Kidney capillary endothelial cell (primary cell): ENCODE results near the gene KSR2.
A peak's percentile ranks its signal among the peaks of the same experiment; 100 is the strongest.
"Not testable (repeated sequence)": the region's sequence is repeated elsewhere in the genome, so short reads cannot be mapped to it uniquely, and the experiment has no call there.

Experiments
- DNase-seq: peaks from one replicate; pipeline ENCODE4 v3.0.0-alpha.2; 2018; ENCODE audit warnings: low spot score

Gene KSR2

DNA sequence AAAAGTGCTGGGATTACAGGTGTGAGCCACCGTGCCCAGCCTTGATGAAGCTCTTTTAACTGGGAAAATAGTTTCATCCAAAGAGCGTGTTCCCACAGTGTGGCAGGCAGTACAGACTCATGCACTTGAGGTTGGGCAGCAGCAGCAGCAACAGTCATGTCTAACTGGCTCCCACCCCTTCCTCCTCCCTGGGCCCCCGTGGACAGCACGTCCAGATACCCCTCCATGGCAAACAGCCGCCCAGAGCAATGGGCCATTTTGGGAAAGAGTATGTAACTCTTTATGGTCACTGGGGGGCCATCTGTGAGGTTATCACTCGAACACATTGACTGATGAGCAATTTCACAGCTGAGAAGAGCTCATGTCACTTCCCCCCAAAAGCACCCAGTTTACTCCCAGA is 328.3 kb downstream of the KSR2 start:
- DNase-seq = no peak

DNA sequence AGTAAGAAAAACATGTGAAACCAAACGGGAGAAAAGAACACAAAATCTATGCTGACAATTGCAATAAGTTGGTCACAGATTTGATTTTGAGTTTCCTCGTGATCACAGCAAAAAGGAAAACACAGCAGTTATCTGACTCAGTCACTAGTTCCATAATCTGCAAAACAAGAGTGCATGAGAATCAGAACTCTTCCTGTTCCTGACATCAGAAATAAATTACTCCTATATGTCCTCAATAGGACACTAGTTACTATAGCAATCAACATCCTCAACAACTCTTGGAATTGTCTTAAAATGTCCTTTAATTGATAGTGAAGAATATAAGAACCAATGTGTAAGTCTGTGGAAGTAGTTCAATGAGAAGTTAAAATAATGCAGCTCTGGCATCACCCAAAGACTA is 339.3 kb downstream of the KSR2 start:
- no peak for DNase-seq

DNA sequence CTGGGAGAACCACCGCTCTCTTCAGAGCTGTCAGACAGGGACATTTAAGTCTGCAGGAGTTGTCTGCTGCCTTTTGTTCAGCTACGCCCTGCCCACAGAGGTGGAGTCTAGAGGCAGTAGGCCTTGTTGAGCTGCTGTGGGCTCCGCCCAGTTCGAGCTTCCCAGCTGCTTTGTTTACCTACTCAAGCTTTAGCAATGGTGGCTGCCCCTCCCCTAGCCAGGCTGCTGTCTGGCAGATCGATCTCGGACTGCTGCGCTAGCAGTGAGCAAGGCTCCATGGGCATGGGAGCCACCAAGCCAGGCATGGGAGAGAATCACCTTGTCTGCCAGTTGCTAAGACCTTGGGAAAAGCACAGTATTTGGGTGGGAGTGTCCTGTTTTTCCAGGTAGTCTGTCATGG is 340.1 kb downstream of the KSR2 start:
- not testable (repeated sequence) for DNase-seq

DNA sequence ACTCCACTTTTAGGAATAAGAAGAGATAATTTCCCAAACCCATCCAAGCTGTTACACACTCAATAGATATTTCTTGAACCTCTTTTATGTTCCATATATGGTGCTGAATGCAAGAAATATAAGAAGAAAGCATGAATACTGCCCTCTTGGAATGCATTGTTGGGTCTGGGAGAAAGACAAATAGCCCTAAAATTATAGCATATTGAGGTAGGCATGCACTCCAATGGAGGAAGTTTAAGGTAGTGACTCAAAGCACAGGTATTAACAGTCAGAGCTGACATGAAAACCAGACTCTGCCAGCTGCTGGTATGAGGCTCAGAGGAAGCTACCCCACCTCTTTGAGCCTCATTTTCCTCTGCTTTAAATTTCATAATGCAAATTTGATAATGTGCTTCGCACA is 346.0 kb downstream of the KSR2 start:
- no peak for DNase-seq

DNA sequence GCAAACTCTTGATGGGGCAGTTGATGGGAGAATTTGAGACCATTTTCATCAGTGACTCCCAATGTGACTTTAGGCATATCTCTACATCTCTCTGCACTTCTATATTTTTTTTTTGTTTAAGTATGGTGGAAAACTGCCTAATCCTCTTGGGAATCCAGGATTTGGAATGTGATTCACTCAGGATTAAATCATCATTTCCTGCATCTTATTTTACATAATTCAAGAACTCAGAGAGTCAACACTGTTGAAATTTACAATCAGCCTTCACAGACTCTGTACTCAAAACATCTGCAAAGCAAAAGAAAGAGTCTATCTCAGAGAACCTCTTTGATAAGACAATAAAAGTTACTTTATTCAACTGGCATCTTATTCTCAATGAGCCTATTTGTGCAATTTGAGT is 346.7 kb downstream of the KSR2 start:
- peak; percentile 63 for DNase-seq

DNA sequence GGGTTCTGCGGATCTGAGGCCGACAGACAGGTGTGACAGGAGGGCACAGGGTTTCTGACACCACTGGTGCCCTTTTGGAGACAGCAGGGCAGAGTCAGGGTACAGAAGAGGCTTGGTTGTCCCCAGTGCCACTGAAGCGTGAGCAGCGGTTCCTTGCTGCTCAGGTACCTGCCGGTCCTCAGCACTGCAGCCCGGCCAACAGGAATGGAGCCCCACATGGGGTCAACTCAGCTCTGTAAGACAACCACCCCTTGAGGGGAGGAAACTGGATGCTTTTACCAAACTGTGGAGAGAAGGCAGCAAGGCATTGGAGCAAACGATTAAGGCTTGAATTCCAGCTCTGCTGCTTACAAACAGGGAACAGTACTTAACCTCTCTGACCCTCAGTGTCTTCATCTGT is 361.0 kb downstream of the KSR2 start:
- DNase-seq = no peak

DNA sequence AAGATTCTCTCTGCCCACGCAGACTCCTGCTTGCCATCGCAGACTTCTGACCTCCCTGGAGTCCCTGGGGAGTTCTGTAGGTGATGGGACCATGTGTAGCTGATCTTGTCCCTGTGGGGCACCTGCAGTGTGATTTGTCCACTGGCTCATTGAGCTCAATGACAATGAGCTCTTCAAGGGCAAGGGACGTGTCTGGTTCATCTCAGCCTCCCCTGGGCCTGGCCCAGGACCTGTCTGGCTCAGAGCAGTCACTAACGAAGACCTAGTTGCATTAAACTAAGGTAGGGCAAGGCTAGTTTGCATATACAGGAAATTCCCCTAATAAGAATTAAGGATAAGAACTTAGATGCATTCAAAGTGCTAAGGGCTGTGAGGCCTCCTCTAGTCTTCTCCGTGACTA is 361.8 kb downstream of the KSR2 start:
- DNase-seq = no peak

DNA sequence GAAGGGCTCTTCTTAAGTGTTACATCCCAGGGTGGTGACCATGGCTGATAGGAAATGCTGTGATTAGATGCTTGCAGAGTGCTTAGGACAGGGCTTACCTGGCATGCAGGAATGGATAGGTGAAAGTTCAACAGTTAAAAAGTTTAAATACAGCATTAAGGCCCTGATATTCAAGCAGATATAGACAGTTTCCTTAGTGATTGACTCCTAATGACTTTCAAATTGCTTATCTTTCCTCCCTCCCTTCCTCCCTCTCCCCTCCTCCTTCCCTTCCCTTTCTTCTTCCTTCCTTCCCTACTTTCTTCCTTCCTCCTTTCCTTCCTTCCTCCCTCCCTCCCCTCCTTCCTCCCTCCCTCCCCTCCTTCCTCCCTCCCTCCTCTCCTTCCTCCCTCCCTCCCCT is 362.8 kb downstream of the KSR2 start:
- no peak for DNase-seq

DNA sequence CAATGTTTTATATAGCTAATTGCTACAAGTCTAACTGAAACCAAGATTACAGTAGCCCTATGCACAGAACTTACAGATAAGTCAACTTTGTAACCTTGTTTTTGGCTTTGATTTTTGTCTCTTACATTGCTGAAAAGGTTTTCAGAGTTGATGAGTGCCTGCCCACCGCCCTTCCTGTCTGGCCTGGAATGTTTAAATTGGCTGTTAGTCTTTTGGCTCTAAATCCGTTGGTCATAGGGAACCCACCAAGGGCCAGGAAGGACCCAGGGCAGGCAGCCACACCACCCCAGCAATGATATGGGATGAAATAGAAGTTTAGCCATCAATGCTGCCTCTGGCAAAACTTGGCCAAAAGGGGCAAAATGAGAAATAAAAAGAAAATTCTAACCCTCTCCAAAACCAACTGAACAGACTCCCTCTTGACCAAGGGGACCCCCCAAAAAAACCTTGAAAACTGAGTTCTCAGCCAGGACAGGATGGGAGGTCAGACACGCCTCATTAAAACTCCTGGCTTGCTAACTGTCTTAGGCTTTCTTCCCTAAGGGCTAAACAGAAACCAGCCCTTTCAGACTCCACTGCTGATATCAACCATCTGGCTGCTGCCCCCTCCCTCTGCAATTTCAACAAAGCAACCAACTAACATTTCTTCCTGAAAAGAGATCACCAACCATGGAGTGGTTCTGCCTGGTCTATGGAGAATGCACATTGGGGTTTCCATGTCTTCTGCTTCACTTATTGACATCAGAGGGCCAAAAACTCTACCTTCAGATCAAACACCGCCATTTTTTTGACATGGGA is 365.3 kb downstream of the KSR2 start:
- DNase-seq = no peak

DNA sequence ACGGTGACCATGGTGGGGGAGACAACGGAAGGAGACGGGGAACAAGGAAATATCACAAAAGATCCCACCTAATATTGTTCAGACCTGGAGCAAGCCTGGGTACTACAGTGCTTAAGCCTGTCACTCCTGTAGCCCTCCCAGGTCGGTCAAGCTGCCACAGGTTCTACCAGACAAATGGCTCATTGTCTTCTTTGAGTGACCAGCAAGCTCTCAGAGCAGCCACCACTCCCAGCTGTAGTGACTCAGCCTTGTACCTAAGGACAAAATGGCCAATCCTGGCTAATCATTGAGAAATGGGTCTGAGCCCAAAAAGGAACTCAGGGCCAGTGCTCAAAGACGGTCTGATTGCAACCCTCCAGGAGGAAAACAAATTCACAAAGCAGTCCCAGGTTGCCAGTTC is 368.9 kb downstream of the KSR2 start:
- no peak for DNase-seq

DNA sequence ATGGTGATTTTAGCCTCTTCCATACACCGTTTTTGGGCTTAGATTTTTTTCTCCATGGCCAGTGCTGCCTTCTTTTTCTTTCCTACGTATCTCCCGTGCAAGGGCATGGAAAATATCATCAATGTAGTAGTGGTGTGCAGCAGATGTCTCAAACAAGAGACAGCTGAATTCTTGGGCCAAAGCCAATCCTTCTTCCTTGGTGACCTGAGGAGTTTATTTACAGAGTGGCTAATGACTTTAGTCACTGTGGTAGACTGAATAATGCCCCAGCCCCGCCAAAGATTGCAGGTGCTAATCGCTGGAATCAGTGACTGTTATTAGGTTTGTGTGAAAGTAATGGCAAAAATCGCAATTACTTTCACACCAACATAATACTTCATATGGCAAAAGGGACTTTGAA is 371.8 kb downstream of the KSR2 start:
- DNase-seq = no peak

DNA sequence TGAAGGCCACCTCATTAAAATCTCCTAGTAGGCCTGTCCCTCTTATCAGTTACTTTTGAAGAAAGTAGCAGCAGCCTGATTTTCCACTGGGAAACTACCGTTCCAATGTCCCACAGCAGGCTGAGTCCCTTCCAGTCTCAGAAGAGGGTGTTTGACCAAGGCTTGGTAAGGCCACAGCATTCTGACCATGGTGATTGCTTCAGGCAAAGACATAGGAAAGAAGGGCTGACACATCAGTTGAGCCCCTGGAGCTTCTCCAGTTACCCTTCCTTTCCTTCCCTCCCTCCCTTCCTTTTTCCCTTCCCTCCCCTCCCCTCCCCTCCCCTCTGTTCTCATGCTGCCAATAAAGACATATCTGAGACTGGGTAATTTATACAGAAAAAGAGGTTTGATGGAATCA is 373.0 kb downstream of the KSR2 start:
- no peak for DNase-seq

DNA sequence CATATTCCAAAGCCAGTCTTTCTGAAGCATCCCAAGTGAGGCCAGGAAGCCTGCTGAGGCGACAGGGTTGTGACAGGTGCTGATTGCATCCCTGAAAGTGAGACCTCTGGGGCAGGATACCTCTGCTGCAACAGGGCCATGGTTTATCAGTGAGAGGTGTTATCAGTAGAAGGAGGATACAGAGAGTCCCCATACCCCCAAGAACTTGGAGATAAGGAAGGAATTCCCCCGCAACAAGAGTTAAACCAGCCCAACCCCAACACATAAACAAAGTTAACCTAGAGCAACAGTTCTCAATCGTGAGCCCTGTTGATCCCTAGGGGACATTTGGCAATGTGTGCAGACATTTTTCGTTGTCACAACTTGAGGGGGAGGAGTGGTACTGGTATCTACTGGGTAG is 374.3 kb downstream of the KSR2 start:
- DNase-seq = no peak

DNA sequence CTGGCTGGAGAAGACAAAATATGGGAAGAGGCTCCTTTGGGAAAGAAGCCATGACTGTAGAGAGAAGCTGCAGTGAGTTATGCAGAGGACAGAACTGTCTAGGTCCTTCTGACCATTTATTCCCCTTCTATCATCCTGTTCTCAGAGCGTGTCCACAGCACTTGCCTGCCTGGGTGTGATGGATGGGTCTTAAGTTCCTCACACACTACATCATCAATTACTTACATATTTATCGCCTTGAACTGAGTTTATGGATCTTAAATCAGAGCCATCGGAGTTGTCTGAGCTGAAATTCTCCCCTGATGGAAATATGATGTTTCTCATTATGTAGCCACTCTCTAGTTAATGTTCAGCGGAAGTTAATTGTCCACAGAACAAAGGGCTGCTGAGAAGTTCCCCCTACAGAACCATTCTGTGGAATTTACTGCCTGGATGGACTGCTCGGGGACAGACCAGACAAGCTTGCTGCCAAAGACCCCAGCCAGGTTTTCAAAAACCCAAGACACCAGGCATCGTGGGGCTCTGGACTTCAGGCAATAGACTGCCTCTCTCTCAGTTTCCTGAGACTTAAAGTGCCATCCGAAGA is 374.9 kb downstream of the KSR2 start:
- no peak for DNase-seq

DNA sequence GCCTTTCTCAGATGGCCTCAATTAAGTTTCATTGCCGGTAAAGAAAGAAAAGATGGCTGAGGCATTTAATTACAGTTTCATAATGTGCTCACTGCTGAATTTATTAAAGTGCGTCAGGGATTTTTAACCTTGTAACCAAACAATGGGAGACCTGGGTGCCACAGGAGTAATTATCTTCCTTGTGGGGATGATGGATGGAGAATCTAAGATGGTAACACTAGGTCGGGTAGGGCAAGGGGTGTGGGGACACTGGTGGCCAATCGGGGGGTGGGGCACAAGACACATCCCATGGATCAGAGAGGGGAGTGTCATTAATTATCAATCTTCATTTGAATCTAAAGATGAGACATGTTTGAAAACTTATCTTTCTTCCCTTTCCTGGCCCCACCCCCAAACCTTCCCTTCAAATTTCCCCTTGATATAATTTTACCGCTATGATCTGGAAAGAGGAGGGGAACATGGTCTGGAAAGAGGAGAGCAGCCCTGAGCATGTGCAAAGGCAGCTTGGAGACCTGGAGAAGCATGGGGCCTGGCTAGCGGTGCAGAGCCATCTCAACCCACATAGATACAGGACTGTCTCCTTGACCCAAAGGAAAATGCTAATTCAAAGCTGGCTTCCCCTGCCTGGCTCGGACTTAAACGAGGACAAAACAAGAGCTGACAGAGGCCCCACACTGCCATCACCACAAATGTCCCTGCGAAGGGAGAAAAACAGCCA is 376.0 kb downstream of the KSR2 start:
- DNase-seq = no peak

DNA sequence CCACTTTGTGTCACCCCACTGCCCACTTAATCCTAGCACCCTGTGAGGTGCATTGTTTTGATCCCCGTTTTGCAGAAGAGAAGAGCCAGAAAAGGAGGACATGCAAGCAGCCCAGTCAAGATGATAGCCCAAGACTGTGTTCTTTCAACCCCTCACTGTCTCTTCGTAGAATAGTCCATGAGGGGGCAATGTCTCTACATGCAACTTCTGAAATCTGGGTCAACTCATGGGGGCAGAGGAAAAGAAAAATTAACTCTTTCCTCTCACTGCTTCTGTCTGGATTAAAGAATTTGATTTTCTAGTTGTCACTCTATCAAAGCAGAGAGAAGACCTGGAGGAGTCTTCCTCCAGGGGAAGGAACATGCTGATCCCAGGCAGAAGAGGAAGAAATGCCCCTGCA is 377.8 kb downstream of the KSR2 start:
- no peak for DNase-seq

DNA sequence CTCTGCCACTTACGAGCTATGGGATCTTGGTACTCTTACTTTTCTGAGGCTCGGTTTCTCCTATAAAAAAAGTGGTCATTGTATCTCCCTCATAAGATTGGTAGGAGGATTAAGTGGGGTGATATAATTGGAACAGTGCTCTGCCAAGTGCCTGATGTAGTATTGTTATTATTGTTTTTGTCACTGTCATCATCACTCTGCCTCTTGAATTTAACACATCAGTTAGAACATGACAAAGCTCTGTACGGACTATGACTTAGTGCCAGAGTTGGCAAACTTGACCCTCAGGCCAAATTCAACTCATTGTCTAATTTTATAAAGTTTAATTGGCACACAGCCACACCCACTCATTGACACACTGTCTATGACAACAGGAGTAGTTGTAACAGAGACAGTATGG is 378.4 kb downstream of the KSR2 start:
- no peak for DNase-seq

DNA sequence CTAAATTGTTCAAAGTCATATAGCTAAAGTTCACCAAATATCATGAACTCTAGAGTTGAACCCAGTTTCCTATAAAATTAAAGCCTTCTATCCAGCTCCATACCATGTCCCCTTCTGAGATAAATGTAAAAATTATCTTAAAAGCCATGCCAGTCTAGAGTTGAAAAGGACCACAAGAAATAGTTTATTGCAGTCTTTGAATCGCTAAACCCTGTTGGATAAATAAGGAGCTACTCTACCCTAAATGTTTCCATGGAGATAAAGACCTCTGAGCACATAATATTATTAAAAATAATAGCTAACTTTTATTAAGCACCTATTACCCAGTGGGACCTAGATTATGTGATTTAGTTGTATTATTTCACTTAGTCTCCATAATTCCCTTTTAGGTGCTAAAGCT is 379.8 kb downstream of the KSR2 start:
- DNase-seq = no peak

DNA sequence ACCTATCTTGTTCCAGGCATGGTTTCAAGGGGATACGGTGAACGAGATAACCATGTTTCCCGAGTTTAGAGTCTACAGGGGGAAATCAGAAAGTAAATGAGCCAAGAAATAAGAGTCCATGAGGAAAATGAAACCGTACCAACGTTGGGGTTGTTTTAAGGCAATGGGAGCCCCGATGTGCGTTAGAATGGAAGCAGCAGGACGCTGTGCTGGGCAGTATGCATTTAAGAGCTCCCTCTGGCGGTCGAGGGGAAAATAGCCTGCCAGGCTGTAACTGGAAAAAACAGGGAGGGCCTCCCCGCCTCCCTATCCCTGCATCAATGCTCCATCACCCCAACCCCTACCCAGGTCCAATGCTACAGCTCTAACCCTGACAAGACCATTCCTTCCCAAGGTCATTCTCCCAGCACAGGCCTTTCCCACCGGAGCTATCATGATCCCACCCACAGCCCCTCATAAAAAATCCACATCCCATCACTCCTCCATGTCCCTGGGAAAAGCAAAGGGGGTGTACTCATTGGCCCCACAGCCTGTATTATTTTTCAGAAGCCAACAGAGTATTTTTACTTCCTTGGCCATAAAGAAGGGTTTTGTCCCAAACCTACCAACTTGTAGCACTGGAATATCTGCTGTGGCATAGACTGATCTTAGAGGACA is 381.0 kb downstream of the KSR2 start:
- peak; percentile 45 for DNase-seq

DNA sequence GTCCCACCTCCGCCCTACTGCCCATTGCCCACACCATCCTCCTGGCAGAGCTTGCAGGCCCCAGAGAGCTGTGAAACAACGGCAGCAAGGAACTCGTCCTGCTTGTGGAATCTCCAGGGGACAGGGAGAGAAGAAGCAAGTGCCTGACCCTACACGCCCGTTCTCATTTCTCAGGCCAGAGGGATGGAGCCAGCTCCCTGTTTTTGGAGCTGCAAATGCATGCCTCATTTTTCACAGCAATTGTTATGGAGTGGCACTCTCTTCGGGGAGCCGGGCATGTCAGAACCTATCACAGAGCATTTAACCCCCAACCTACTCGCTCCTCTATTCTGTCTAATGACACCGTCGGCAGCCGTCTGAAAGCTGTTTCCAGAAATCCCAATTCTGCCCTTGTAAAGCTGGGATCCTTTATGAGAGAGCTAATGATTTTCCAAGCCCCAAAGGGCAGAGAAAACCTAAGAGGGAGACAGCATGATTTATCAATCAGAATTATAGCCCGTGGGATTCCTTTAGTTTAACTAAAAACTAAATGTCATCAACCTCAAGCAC is 385.0 kb downstream of the KSR2 start:
- no peak for DNase-seq

DNA sequence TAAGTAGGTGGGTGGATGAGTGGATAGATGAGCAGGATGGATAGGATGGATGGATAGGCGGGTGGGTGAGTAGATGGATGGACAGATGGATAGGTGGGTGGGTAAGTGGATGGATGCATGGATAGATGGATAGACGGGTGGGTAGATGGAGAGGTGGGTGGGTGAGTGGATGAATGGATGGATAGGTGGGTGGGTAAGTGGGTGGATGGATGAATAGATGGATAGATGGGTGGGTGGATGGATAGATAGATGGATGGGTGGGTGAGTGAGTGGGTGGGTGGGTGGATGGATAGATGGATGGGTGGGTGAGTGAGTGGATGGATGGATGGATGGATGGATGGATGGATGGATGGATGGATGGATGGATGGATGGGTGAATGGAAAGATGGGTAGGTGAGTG is 385.7 kb downstream of the KSR2 start:
- no peak for DNase-seq

DNA sequence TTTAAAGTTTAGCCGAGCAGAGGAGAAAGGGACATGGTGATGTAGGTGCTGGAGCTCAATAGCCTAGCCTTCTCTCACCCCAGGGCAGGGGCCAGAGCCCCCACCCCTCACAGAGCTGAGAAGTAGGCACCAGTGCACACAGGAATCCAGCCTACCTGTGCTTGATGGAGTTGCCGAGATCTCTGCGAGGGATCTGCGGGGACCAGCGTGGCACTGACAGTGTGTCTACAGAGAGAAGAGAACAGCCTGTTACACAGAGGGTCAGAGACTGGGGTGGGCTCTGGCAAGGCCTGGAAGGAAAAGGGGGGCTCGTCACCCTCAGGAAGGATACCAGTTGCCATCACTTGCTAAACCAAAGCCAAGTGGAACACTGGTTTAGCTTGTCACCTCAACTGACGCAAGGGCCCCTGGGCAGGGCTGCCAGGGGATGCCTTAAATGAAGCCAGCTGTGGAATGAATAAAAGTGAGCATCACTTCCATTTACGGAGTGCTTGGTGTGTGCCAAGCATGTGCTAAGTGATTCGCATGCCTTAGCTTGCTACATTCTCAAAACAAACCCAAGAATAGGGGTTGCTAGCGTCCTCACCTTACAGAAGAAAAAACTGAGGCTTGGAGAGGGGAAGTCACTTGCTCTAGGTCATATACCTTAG is 386.5 kb downstream of the KSR2 start:
- DNase-seq = no peak
